Kidney epithelial cell (primary cell): Measurements from ENCODE around the gene RBM7. TPM values are rescaled to one million over a fixed set of nuclear protein-coding genes. Genes with fewer than 3 reads are reported as not detected.
A peak's percentile ranks its signal among the peaks of the same experiment; 100 is the strongest.

ENCODE experiments used
- DNase-seq: peaks from one replicate; pipeline ENCODE4 v3.0.0-alpha.2; 2010; ENCODE audit warnings: low read depth
- H3K27me3 ChIP-seq: 2 replicates; pipeline ENCODE4 v1.6.0; 2011; ENCODE audit warnings: low read length; ENCODE audit not compliant: control insufficient read depth, insufficient read depth
- H3K36me3 ChIP-seq: 2 replicates; pipeline ENCODE4 v1.5.1; 2011; ENCODE audit warnings: low read length; ENCODE audit not compliant: control insufficient read depth, insufficient read depth
- H3K4me3 ChIP-seq: 2 replicates; pipeline ENCODE4 v1.5.1; 2011; ENCODE audit warnings: low read depth, mild to moderate bottlenecking, control low read depth, low read length
- CTCF ChIP-seq: IDR thresholded peaks from 2 replicates; pipeline ENCODE4 v1.5.1; 2011; ENCODE audit warnings: mild to moderate bottlenecking, moderate library complexity, low read length, control low read depth, inconsistent platforms; ENCODE audit not compliant: insufficient read depth, poor library complexity, severe bottlenecking
- total RNA-seq: library from RNA; depleted of rRNA; stranded (reverse); fragments of >200 nt; gene quantifications from 2 replicates; pipeline ENCODE4 v1.2.3, GENCODE V29; 2015

The RBM7 gene
- 40.2 and 43.5 TPM in 2 replicates for total RNA-seq

- Histone ChIP-seq H3K36me3 (no peaks in the 10 kb centered on the region), H3K4me3 (peak within 1 kb of the TSS; percentile 85), H3K27me3 (no peaks in the 10 kb centered on the region)
- peak; percentile 95 for DNase-seq
- TF ChIP-seq CTCF: no peak
Observed at GRCh38 chr11:114400216-114400914, at the start of gene RBM7, which contains the start of gene C11orf71. Gene RBM7, plus strand, starts transcription at chr11:114400666. Its CDS starts 6 bp downstream, at chr11:114400672. Gene C11orf71, minus strand, starts transcription at chr11:114400511. Its CDS starts 180 bp downstream, at chr11:114400331.

GRCh38 chr11:114353443-114353842 lies 47.0 kb upstream of the RBM7 start:
- TF ChIP-seq CTCF: no peak
- Histone ChIP-seq H3K36me3 (no peaks in the 10 kb centered on the region), H3K4me3 (no peak overlapping the region), H3K27me3 (no peaks in the 10 kb centered on the region)
- no peak for DNase-seq

- no peaks in the 10 kb centered on the region for H3K27me3 ChIP-seq
- TF ChIP-seq CTCF: no peak
- no peaks in the 10 kb centered on the region for H3K36me3 ChIP-seq
- peak; percentile 82 for DNase-seq
- no peak overlapping the region for H3K4me3 ChIP-seq
Observed at GRCh38 chr11:114354076-114354475, 46.4 kb upstream of the RBM7 start.

- no peak overlapping the region for H3K4me3 ChIP-seq
- no peak for TF ChIP-seq CTCF
- DNase-seq: no peak
Observed at GRCh38 chr11:114358716-114359115, 41.8 kb upstream of the RBM7 start.

GRCh38 chr11:114359342-114359741 lies 41.1 kb upstream of the RBM7 start:
- no peak overlapping the region for H3K4me3 ChIP-seq
- H3K27me3 ChIP-seq: no peaks in the 10 kb centered on the region
- DNase-seq: no peak
- H3K36me3 ChIP-seq: no peaks in the 10 kb centered on the region
- TF ChIP-seq CTCF: no peak

More at GRCh38 chr11:114358716-114359115, 41.8 kb upstream of the RBM7 start:
- Histone ChIP-seq H3K27me3 (no peaks in the 10 kb centered on the region), H3K36me3 (no peaks in the 10 kb centered on the region)

GRCh38 chr11:114362326-114362725 lies 38.1 kb upstream of the RBM7 start:
- no peaks in the 10 kb centered on the region for H3K27me3 ChIP-seq
- H3K4me3 ChIP-seq: no peak overlapping the region
- TF ChIP-seq CTCF: no peak

More at GRCh38 chr11:114362326-114362725, 38.1 kb upstream of the RBM7 start:
- no peak for DNase-seq
- H3K36me3 ChIP-seq: no peaks in the 10 kb centered on the region
